GM19468 (cell line): ENCODE measurements around the gene ANKS1B.
"Not testable (repeated sequence)": the region's sequence is repeated elsewhere in the genome, so short reads cannot be mapped to it uniquely, and the experiment has no call there.

Experiments
- ATAC-seq: cut with Tn5 transposase; IDR thresholded peaks from one replicate; pipeline ENCODE4 v1.9.1; 2021; ENCODE audit warnings: mild to moderate bottlenecking, moderate library complexity, moderate number of reproducible peaks; ENCODE audit not compliant: unreplicated experiment; ENCODE audit errors: extremely low read depth

Gene ANKS1B

GRCh38 chr12:99618657-99619056 lies 366.1 kb downstream of the ANKS1B start:
- no peak for ATAC-seq

- ATAC-seq, result no peak
Measured at GRCh38 chr12:99611599-99611998, 373.1 kb downstream of the ANKS1B start.

GRCh38 chr12:99611117-99611516 lies 373.6 kb downstream of the ANKS1B start:
- ATAC-seq, result no peak

- ATAC-seq, result no peak
Measured at GRCh38 chr12:99609455-99610181, 375.1 kb downstream of the ANKS1B start.

- peak; percentile 91 for ATAC-seq
Measured at GRCh38 chr12:99600388-99600787, 384.3 kb downstream of the ANKS1B start.

- ATAC-seq, result no peak
Measured at GRCh38 chr12:99598785-99599184, 386.0 kb downstream of the ANKS1B start.

- no peak for ATAC-seq
Measured at GRCh38 chr12:99596762-99597161, 388.0 kb downstream of the ANKS1B start.

- not testable (repeated sequence) for ATAC-seq
Measured at GRCh38 chr12:99577125-99577524, 407.6 kb downstream of the ANKS1B start.

- no peak for ATAC-seq
Measured at GRCh38 chr12:99573980-99574379, 410.8 kb downstream of the ANKS1B start.

GRCh38 chr12:99567072-99567471 lies 417.7 kb downstream of the ANKS1B start:
- no peak for ATAC-seq

- no peak for ATAC-seq
Measured at GRCh38 chr12:99558109-99558508, 426.6 kb downstream of the ANKS1B start.

- no peak for ATAC-seq
Measured at GRCh38 chr12:99553461-99553860, 431.3 kb downstream of the ANKS1B start.

- no peak for ATAC-seq
Measured at GRCh38 chr12:99552022-99552421, 432.7 kb downstream of the ANKS1B start.

GRCh38 chr12:99549651-99550050 lies 435.1 kb downstream of the ANKS1B start:
- ATAC-seq, result no peak

GRCh38 chr12:99549196-99549595 lies 435.5 kb downstream of the ANKS1B start:
- ATAC-seq, result no peak

GRCh38 chr12:99544457-99544856 lies 440.3 kb downstream of the ANKS1B start:
- no peak for ATAC-seq

GRCh38 chr12:99529966-99530365 lies 454.8 kb downstream of the ANKS1B start:
- ATAC-seq, result peak; percentile 79

GRCh38 chr12:99528478-99528877 lies 456.3 kb downstream of the ANKS1B start:
- no peak for ATAC-seq

- no peak for ATAC-seq
Measured at GRCh38 chr12:99523853-99524252, 460.9 kb downstream of the ANKS1B start.

- ATAC-seq, result no peak
Measured at GRCh38 chr12:99522456-99522855, 462.3 kb downstream of the ANKS1B start.

GRCh38 chr12:99521664-99522063 lies 463.1 kb downstream of the ANKS1B start:
- ATAC-seq, result no peak

GRCh38 chr12:99513066-99513465 lies 471.7 kb downstream of the ANKS1B start:
- ATAC-seq, result no peak
